PFSK-1 (cell line): ENCODE results near the gene KRTAP10-3.

Source experiments
- FOXP2 ChIP-seq: optimal IDR thresholded peaks from 2 replicates; pipeline ENCODE3; 2011; ENCODE audit warnings: borderline replicate concordance, control low read depth, inconsistent platforms; ENCODE audit not compliant: insufficient read depth; ENCODE audit errors: extremely low read length, extremely low read depth
- POLR2AphosphoS5 ChIP-seq: IDR thresholded peaks from 2 replicates; pipeline ENCODE4 v1.6.1; 2012; ENCODE audit warnings: low read depth, mild to moderate bottlenecking, control low read depth, low read length, moderate library complexity
- SIN3A ChIP-seq: IDR thresholded peaks from 2 replicates; pipeline ENCODE4 v1.6.1; 2012; ENCODE audit warnings: mild to moderate bottlenecking, low read length, moderate library complexity, borderline replicate concordance; ENCODE audit not compliant: insufficient read depth
- TAF1 ChIP-seq: IDR thresholded peaks from 2 replicates; pipeline ENCODE4 v1.6.1; 2012; ENCODE audit warnings: low read length, control low read depth, borderline replicate concordance; ENCODE audit not compliant: insufficient read depth
- TF ChIP-seq, protein P1 (sequence below), 2 experiments: IDR thresholded peaks; 2 replicates each; pipeline versions ENCODE4 v1.6.1 to v1.8.0; 2011 to 2012; ENCODE audit warnings: low read depth in 2 of 2, low read length in 2 of 2, control low read depth in 1 of 2, inconsistent platforms in 1 of 2, mild to moderate bottlenecking in 1 of 2, moderate library complexity in 1 of 2; ENCODE audit not compliant: insufficient read depth in 1 of 2

The KRTAP10-3 gene

DNA sequence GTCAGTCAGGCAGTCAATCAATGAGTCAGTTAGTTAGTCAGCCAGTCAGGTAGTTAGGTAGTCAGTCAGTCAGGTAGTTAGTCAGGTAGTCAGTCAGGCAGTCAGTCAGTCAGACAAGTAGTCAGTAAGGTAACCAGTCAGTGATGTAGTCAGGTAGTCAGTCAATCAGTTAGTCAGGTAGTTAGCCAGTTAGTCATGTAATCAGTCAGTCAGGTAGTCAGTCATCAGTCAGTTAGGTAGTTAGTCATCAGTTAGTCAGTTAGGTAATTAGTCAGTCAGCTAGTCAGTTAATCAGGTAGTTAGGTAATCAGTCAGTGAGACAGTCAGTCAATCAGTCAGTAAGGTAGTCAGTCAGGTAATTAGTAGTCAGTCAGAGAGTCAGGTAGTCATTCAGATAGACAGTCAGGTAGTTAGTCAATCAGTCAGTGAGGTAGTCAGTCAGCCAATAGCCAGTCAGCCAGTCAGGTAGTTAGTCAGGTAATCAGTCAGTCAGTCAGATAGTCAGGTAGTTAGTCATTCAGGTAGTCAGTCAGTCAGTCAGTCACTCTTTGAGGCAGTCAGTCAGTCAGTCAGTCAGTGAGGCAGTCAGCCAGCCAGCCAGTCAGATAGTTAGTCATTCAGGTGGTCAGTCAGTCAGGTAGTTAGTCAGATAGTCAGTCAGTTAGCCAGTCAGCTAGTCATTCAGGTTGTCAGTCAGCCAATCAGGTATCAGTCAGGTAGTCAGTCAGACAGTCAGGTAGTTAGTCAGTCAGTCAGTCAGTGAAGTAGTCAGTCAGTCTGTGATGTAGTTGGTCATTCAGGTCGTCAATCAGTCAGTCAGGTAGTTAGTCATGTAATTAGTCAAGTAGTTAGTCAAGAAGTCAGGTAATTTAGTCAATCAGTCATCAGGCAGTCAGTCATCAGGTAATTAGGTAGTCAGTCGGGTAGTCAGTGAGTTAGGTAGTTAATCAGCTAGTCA is 33.9 kb downstream of the KRTAP10-3 start:
- TF ChIP-seq SIN3A, result no peak

DNA sequence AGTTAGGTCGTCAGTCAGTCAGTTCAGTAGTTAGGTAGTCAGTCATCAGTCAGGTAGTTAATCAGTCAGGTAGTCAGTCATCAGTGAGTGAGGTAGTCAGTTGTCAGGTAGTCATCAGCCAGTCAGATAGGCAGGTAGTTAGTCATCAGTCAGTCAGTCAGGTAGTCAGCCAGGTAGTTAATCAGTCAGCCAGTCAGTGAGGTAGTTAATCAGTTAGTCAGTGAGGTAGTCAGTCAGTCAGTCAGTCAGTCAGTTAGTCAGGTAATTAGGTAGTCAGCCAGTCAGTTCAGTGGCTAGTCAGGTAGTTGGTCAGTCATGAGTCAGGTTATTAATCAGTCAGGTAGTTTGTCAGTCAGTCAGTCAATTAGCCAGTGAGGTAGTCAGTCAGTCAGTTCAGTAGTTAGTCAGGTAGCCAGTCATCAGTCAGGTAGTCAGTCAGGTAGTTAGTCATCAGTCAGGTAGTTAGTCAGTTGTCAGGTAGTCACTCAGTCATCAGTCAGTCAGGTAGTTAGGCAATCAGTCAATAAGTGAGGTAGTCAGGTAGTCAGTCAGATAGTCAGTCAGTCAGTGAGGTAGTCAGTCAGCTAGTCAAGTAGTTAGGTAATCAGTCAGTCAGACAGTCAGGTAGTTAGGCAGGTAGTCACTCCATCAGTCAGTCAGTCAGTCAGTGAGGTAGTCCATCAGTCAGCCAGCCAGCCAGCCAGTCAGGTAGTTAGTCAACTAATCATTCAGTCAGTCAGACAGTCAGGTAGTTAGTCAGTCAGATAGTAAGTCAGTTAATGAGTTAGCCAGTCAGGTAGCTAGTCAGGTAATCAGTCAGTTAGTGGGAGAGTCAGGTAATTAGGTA is 34.8 kb downstream of the KRTAP10-3 start:
- no peak for TF ChIP-seq TAF1
- TF ChIP-seq POLR2AphosphoS5, result no peak
- TF ChIP-seq SIN3A, result no peak
- no peak for TF ChIP-seq FOXP2
- TF ChIP-seq, protein P1, sequence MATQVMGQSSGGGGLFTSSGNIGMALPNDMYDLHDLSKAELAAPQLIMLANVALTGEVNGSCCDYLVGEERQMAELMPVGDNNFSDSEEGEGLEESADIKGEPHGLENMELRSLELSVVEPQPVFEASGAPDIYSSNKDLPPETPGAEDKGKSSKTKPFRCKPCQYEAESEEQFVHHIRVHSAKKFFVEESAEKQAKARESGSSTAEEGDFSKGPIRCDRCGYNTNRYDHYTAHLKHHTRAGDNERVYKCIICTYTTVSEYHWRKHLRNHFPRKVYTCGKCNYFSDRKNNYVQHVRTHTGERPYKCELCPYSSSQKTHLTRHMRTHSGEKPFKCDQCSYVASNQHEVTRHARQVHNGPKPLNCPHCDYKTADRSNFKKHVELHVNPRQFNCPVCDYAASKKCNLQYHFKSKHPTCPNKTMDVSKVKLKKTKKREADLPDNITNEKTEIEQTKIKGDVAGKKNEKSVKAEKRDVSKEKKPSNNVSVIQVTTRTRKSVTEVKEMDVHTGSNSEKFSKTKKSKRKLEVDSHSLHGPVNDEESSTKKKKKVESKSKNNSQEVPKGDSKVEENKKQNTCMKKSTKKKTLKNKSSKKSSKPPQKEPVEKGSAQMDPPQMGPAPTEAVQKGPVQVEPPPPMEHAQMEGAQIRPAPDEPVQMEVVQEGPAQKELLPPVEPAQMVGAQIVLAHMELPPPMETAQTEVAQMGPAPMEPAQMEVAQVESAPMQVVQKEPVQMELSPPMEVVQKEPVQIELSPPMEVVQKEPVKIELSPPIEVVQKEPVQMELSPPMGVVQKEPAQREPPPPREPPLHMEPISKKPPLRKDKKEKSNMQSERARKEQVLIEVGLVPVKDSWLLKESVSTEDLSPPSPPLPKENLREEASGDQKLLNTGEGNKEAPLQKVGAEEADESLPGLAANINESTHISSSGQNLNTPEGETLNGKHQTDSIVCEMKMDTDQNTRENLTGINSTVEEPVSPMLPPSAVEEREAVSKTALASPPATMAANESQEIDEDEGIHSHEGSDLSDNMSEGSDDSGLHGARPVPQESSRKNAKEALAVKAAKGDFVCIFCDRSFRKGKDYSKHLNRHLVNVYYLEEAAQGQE (IDR thresholded peaks at IDR 0.05; ENCODE audit: insufficient read depth in 1 of 2, low read depth in 2 of 2, low read length in 2 of 2), result no peak

DNA sequence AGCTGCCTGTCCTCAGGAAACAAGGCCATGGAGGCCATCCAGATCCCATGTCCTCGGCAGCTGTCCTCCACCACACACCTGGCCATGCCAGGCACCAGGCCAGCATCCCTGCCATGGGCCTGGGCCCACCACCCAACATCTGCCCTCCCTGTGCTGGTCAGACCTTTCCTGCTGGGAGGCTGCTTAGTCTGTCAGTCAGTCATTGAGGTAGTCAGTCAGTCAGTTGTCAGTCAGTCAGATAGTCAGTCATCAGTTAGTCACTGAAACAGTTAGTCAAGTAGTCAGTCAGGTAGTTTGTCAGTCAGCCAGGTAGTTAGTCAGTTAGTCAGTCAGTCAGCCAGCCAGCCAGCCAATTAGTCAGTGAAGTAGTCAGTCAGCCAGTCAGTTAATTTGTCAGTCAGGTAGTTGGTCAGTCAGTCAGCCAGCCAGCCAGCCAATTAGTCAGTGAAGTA is 35.8 kb downstream of the KRTAP10-3 start:
- TF ChIP-seq, protein P1 (IDR thresholded peaks at IDR 0.05; ENCODE audit: insufficient read depth in 1 of 2, low read depth in 2 of 2, low read length in 2 of 2), result no peak
- no peak for TF ChIP-seq FOXP2
- TF ChIP-seq TAF1, result no peak
- TF ChIP-seq POLR2AphosphoS5, result no peak
- TF ChIP-seq SIN3A, result no peak

DNA sequence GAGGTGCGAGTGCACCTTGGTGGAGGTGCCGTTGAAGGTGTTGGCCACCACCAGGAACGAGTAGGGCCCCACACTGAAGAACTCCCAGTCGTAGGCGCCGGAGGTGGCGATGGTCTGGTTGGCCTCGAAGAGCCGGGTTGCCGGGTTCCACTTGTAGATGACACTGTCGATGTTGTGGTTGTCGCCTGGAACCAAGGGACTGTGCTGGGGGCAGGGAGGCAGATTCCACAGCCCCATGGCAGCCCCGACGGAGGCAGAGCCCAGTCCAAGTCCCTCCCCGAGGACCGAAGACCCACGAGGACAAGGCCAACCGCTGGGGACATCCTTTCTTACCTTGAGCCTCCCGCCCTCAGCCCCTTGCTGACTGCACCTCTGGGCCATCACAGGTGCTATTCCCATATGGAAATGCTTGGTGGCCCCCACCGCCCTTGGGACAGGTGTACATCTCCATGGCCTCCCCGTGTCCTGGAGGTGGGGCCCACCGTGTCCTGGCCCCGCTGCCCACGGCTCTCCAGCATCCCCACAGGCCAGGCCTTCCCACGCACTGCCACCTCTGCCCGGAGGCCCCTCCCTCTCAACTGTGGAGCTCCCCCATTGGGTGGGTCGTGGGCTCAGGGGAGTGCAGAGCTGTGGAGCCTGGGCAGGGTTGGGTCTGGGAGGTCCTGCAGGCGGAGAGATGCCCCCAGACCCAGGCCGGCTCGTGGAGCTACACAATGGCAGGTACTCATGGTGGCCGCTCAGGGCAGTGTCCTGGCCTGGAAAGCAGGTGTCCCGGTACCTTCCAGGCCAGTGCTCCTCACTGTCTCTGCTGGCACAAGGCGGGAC is 36.5 kb downstream of the KRTAP10-3 start:
- no peak for TF ChIP-seq FOXP2
- no peak for TF ChIP-seq POLR2AphosphoS5
- TF ChIP-seq, protein P1 (IDR thresholded peaks at IDR 0.05; ENCODE audit: insufficient read depth in 1 of 2, low read depth in 2 of 2, low read length in 2 of 2), result no peak
- no peak for TF ChIP-seq SIN3A
- no peak for TF ChIP-seq TAF1
